DMS79 treated with DMSO at 0.1 percent for 48 hours (cell line): ENCODE data around the gene KCNMA1.

Source experiments
- DNase-seq: peaks from one replicate; lab custom pipeline; 2025; lab: John Stamatoyannopoulos, UW

KCNMA1 gene

GRCh38 chr10:76884673-76885275 is 752.8 kb downstream of the KCNMA1 start:
- no peak for DNase-seq

GRCh38 chr10:76883596-76883995 is 754.0 kb downstream of the KCNMA1 start:
- no peak for DNase-seq

- DNase-seq: no peak
Observed at GRCh38 chr10:76882796-76883195, 754.8 kb downstream of the KCNMA1 start.

GRCh38 chr10:76882245-76882644 is 755.4 kb downstream of the KCNMA1 start:
- DNase-seq: no peak

- DNase-seq: no peak
Observed at GRCh38 chr10:76881477-76882220, 756.0 kb downstream of the KCNMA1 start.

- no peak for DNase-seq
Observed at GRCh38 chr10:76880931-76881330, 756.7 kb downstream of the KCNMA1 start.

GRCh38 chr10:76879116-76879913 is 758.3 kb downstream of the KCNMA1 start:
- no peak for DNase-seq

GRCh38 chr10:76878514-76878913 is 759.1 kb downstream of the KCNMA1 start:
- DNase-seq: no peak

- no peak for DNase-seq
Observed at GRCh38 chr10:76874896-76875295, 762.7 kb downstream of the KCNMA1 start.

GRCh38 chr10:76874176-76874575 is 763.4 kb downstream of the KCNMA1 start:
- no peak for DNase-seq

- DNase-seq: no peak
Observed at GRCh38 chr10:76871697-76872295, 765.8 kb downstream of the KCNMA1 start.

GRCh38 chr10:76869931-76870330 is 767.7 kb downstream of the KCNMA1 start:
- no peak for DNase-seq

- no peak for DNase-seq
Observed at GRCh38 chr10:76868098-76868977, 769.3 kb downstream of the KCNMA1 start.

GRCh38 chr10:76866841-76867586 is 770.6 kb downstream of the KCNMA1 start:
- DNase-seq: no peak

GRCh38 chr10:76864922-76865321 is 772.7 kb downstream of the KCNMA1 start:
- no peak for DNase-seq

- DNase-seq: no peak
Observed at GRCh38 chr10:76858721-76859120, 778.9 kb downstream of the KCNMA1 start.

GRCh38 chr10:76840802-76841201 is 796.8 kb downstream of the KCNMA1 start:
- no peak for DNase-seq

- no peak for DNase-seq
Observed at GRCh38 chr10:76839276-76839675, 798.3 kb downstream of the KCNMA1 start.

- DNase-seq: no peak
Observed at GRCh38 chr10:76830218-76830617, 807.4 kb downstream of the KCNMA1 start.

- no peak for DNase-seq
Observed at GRCh38 chr10:76829724-76830123, 807.9 kb downstream of the KCNMA1 start.
